A673 (cell line): ENCODE data around the gene HSPB7.

Experiments used
- EZH2 ChIP-seq: fragments of 200-600 bp; sonication (generic); IDR thresholded peaks from 2 replicates; pipeline ENCODE4 v1.6.1; 2017; ENCODE audit warnings: borderline replicate concordance, low read depth, mild to moderate bottlenecking, mixed read lengths, antibody characterized with exemption, low read length; ENCODE audit not compliant: poor library complexity, severe bottlenecking
- TF ChIP-seq, protein P1 (sequence below): fragments of 300-800, 200-600 bp; sonication (generic); conservative IDR thresholded peaks from 2 replicates; pipeline ENCODE4 v1.5.1; 2017; ENCODE audit warnings: low read depth, mild to moderate bottlenecking, antibody characterized with exemption, low read length, moderate library complexity, mixed read lengths

DNA sequence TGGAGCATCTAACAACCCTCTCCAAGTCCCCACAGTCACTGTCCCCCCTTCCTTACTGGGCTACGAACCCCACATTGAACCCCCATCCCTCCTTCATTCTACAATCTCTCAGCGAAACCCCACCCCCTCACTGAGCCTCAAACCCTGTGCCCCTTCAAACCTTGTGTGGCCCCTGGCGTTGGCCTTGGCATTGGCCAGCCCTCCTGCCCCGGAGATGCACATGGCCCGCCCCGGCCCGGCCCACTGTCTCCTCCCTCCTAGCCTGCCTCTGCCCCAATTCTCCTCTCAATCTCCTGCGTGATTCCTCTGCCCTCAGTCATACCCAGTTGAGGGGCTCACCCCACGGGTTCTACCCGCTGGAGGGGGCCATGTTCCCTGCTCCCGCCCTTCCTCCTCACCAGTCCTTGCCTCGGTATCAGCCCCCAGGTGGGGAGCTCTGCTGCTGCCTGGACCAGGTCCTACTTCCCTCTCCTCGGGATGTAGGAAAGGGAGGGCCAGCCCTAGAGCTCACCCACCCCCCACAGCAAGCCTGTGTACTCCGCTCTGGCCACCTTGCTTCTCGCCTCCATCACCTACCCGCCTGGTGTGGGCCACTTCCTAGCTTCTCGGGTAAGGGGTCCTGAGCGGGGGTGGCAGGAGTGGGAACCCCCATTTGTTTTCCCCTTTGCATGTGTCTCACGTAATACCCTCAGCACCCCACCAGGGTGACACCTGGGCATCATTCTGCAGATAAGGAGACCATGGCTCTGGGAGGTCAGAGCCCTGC is 10.6 kb upstream of the HSPB7 start:
- TF ChIP-seq, protein P1, sequence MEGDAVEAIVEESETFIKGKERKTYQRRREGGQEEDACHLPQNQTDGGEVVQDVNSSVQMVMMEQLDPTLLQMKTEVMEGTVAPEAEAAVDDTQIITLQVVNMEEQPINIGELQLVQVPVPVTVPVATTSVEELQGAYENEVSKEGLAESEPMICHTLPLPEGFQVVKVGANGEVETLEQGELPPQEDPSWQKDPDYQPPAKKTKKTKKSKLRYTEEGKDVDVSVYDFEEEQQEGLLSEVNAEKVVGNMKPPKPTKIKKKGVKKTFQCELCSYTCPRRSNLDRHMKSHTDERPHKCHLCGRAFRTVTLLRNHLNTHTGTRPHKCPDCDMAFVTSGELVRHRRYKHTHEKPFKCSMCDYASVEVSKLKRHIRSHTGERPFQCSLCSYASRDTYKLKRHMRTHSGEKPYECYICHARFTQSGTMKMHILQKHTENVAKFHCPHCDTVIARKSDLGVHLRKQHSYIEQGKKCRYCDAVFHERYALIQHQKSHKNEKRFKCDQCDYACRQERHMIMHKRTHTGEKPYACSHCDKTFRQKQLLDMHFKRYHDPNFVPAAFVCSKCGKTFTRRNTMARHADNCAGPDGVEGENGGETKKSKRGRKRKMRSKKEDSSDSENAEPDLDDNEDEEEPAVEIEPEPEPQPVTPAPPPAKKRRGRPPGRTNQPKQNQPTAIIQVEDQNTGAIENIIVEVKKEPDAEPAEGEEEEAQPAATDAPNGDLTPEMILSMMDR: no peak
- TF ChIP-seq EZH2: no peak
